ENCODE results near the gene AGPAT3.

- no peak for TF ChIP-seq CTCF (IDR thresholded peaks at IDR 0.05)
- no peak for TF ChIP-seq ZFX (IDR thresholded peaks at IDR 0.05; ENCODE audit: borderline replicate concordance)
Observed at GRCh38 chr21:43974791-43975468, 109.9 kb downstream of the AGPAT3 start.
